Cardiac fibroblast (primary cell): ENCODE data around the gene BCR.

Experiments
- DNase-seq, 2 donors: peaks; one replicate each; pipeline versions ENCODE4 v3.0.0 to v3.0.0-alpha.2; 2010; ENCODE audit warnings: low read depth in 2 of 2
- H3K4me3 ChIP-seq, 2 donors: replicated peaks in 1 of 2; 1 replicate in 1 of 2; 2 replicates in 1 of 2; pipeline ENCODE4 v1.5.1; 2011; ENCODE audit warnings: low read depth in 2 of 2, low read length in 2 of 2, mild to moderate bottlenecking in 2 of 2, moderate library complexity in 1 of 2
- TF ChIP-seq, protein P1 (sequence below): IDR thresholded peaks from one replicate; pipeline ENCODE4 v1.5.1; 2011; ENCODE audit warnings: low read depth, mild to moderate bottlenecking, low read length, inconsistent platforms

BCR gene

DNA sequence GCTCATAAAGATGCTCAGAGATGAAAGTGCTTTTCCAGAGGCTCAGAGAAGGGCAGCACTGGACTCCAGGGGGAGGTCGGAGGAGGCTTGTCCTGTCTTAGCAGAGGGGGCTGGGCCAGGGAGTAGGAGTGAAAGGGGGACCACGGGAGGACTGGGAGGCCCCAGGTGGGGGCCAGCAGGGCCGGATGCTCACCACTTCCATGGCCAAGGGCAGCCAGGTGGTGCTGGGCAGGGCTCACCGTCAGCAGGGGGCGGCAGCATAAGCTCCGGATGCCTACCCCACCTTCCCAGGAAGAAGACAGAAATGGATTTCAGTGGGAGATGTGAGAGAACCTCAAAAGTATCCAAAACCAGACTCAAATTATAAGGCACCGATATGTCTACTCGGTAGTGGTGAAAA is 24.0 kb upstream of the BCR start:
- TF ChIP-seq, protein P1, sequence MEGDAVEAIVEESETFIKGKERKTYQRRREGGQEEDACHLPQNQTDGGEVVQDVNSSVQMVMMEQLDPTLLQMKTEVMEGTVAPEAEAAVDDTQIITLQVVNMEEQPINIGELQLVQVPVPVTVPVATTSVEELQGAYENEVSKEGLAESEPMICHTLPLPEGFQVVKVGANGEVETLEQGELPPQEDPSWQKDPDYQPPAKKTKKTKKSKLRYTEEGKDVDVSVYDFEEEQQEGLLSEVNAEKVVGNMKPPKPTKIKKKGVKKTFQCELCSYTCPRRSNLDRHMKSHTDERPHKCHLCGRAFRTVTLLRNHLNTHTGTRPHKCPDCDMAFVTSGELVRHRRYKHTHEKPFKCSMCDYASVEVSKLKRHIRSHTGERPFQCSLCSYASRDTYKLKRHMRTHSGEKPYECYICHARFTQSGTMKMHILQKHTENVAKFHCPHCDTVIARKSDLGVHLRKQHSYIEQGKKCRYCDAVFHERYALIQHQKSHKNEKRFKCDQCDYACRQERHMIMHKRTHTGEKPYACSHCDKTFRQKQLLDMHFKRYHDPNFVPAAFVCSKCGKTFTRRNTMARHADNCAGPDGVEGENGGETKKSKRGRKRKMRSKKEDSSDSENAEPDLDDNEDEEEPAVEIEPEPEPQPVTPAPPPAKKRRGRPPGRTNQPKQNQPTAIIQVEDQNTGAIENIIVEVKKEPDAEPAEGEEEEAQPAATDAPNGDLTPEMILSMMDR: no peak
- no peak for DNase-seq
- H3K4me3 ChIP-seq: no peak overlapping the region

DNA sequence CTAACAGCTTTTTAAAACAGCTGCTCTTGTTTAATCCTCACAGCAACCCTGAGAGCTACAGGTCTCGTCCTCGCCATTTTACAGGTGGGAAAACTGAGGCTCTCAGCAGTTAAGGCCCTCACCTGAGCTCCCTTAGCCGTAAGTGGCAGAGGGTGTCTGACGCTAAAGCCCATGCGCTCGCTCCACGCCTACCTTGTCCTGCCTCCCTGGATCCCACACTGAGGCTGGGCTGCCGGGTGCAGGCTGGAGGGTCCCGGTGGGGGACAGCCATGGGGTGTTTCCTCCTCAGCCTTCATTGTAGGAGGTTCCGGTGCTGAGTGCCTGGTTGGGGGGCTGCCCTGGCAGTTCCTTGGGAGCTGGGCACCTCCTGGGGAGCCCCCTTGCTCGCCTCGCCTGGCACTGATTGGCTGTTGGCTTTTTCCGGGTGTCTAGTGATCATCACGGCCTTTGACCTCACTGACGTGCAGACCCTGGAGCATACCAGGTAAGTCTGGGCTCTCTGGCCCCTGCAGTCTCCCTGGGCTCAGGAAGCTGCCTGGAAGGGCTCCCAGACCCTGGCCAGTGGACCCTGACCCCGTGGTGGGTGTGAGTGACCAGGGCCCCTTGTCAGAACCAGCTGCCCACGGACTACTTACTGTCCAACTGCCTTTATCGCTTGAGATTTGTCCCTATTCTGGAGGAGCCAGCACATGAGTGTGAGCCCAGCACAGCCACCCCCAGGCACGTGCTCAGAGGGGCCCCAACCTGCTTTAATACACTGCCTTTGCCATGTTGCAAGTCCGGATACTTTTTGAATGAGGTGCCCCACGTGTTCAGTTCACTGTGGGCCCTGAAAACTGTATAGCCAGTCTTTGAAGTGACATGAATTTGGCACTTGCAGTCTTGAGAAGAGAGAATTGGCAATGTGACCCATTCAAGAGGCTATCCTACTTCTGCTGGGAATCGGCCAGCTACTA is 22.5 kb upstream of the BCR start:
- no peak for DNase-seq
- no peak overlapping the region for H3K4me3 ChIP-seq
- TF ChIP-seq, protein P1: no peak

DNA sequence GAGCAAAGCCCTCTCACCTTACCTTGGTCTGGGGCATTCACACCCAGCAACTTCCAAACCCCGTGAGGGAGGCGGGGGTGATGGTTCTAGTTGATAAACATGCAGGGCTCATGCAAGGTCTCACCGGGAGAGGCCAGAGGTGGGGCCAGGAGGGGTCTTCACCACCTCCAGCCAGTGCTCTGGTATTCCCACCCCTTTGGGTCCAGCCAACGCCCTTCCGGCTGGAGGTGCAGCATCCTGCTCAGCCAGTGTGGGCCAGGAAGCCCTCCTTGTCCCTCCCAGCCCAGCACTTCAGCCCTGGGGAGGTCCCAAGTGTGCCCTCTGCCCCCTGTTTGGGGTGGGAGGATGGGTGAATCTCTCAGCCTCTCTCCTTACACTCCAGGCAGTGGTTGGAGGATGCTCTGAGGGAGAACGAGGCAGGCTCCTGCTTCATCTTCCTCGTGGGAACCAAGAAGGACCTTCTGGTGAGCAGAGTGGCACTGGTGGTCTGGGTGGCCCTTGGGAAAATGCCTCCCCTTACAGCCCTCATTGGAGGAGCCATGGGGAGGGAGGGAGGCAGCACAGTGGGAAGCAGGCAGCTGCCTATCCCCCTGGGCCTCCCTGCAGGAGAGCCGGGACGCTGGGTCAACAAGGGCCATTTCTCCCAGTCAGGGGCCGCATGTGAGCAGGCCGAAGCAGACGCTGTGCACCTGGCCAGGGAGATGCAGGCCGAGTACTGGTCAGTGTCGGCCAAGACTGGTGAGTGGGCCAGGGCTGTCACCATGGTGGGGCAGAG is 21.6 kb upstream of the BCR start:
- DNase-seq: no peak
- H3K4me3 ChIP-seq: no peak overlapping the region
- TF ChIP-seq, protein P1: no peak

DNA sequence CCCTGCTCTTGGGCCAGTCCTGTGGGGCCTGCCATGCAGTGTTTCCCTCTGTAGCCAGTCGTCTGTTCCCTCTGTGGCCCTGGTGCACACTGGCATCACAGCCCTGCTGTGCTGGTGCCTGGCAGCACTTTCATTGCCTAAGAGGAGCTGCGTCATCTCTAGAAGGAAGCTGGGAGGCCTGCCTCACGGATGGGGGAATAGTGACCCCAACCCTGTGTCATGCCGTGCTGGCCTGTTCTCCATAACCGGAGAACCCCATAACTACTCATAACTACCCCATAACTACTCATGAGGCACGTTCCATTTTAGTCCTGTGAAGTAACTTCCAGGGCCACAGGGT is 21.0 kb upstream of the BCR start:
- no peak for DNase-seq

DNA sequence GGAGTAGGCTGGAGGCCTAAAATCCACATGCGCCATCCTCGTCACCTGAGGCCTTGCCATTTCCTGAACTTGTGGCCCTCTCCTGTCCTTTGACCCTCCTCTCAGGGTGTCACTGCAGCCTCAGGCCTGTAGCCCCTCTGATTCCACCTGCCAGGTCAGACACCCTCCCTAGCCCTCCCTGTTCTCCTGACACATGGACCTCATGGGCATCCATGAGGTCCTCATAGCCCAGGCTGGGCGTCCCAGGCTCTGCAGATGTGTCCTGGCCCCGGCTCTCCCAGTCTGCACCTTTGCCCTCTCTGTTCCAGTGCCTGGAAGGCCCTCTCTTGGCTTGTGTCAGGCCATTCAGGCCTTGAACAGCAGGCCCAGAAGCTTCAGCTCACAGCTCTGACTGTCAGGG is 19.3 kb upstream of the BCR start:
- no peak overlapping the region for H3K4me3 ChIP-seq
- TF ChIP-seq, protein P1: no peak
- DNase-seq: no peak

More for the DNA sequence above, 21.0 kb upstream of the BCR start:
- TF ChIP-seq, protein P1: no peak
- no peak overlapping the region for H3K4me3 ChIP-seq

DNA sequence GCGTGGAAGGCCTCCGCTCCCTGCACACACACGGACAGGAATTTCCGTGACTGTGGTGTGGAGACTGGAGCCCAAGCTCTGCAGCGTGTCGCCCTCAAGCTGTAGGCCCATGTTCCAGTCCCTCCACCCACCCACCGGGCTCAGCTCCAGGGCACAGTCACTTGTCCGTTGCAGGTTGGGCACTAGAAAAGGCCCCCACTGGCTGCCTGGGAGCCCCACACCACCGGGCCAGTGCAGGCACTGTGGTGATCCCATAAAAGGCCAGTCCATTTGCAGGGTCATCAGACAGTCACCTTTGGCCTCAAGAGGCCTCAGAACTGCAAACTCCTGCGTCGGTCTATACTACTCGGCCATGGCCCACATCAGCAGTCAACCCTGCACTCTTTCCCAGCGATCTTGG is 18.7 kb upstream of the BCR start:
- TF ChIP-seq, protein P1: no peak
- no peak overlapping the region for H3K4me3 ChIP-seq
- no peak for DNase-seq
